Neural cell (in vitro differentiated cells): ENCODE data around the gene CHML.

Experiments
- POLR2AphosphoS5 ChIP-seq: IDR thresholded peaks from 2 replicates; pipeline ENCODE4 v1.6.1; 2012
- TAF1 ChIP-seq: IDR thresholded peaks from 2 replicates; pipeline ENCODE4 v1.6.1; 2012; ENCODE audit warnings: low read depth

GRCh38 chr1:241638909-241639622 lies 1.1 kb downstream of the CHML start:
- TF ChIP-seq POLR2AphosphoS5 (no peak), TAF1 (no peak)
